VCaP (cell line): Measurements from ENCODE around the gene WDR45B.

ENCODE experiments used
- H3K27ac ChIP-seq: fragments of 450-650 bp; 2 replicates; pipeline ENCODE4 v1.5.1; 2017
- TF ChIP-seq, protein P1 (sequence below): fragments of 450-650 bp; conservative IDR thresholded peaks from 2 replicates; pipeline ENCODE4 v1.5.1; 2017; ENCODE audit warnings: mild to moderate bottlenecking, moderate library complexity

Gene WDR45B

DNA sequence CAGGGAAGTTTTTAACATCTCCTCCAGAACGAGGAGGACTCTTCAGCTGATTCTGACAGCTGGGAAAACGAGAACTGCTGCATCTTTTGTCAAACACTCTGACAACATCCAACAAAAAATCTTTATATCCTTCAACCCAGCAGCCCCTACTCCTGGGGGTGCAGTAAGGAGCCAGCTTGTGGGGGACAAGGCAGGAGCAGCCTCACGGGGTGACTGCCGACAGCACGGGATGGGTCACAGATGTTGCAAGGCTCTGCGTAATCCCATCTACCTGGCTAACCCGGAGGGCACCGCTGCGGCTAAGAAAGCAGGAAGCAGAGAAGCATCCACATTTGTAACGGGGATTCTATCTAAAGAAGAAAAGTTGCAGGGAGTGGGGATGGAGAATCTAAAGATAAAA, 28.6 kb downstream of the WDR45B start:
- TF ChIP-seq, protein P1, sequence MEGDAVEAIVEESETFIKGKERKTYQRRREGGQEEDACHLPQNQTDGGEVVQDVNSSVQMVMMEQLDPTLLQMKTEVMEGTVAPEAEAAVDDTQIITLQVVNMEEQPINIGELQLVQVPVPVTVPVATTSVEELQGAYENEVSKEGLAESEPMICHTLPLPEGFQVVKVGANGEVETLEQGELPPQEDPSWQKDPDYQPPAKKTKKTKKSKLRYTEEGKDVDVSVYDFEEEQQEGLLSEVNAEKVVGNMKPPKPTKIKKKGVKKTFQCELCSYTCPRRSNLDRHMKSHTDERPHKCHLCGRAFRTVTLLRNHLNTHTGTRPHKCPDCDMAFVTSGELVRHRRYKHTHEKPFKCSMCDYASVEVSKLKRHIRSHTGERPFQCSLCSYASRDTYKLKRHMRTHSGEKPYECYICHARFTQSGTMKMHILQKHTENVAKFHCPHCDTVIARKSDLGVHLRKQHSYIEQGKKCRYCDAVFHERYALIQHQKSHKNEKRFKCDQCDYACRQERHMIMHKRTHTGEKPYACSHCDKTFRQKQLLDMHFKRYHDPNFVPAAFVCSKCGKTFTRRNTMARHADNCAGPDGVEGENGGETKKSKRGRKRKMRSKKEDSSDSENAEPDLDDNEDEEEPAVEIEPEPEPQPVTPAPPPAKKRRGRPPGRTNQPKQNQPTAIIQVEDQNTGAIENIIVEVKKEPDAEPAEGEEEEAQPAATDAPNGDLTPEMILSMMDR = no peak

DNA sequence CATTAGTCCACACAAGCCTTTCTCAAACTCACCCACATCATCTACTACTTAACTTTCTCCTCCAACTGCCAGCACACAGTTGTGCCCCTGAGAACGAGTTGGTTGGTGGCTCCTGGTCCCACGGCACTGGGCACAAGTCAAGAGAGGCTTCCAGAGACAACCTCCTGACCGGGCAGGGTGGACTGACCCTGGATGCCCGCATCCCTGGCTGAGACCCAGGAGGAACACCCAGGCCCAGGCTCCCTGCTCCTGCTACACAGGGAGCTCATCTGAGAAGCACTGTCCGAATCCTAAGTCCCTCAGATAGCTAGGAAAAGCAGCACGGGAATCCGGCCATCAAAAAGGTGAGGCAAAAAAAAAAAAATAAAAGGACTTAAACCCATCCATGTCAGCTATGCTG, 29.0 kb downstream of the WDR45B start:
- TF ChIP-seq, protein P1 = no peak
- H3K27ac ChIP-seq = 0 out of 2 replicates have a peak overlapping the region, but pooled peaks have one; percentile 62

More for the DNA sequence above, 28.6 kb downstream of the WDR45B start:
- 0 out of 2 replicates have a peak overlapping the region, but pooled peaks have one; percentile 62 for H3K27ac ChIP-seq

DNA sequence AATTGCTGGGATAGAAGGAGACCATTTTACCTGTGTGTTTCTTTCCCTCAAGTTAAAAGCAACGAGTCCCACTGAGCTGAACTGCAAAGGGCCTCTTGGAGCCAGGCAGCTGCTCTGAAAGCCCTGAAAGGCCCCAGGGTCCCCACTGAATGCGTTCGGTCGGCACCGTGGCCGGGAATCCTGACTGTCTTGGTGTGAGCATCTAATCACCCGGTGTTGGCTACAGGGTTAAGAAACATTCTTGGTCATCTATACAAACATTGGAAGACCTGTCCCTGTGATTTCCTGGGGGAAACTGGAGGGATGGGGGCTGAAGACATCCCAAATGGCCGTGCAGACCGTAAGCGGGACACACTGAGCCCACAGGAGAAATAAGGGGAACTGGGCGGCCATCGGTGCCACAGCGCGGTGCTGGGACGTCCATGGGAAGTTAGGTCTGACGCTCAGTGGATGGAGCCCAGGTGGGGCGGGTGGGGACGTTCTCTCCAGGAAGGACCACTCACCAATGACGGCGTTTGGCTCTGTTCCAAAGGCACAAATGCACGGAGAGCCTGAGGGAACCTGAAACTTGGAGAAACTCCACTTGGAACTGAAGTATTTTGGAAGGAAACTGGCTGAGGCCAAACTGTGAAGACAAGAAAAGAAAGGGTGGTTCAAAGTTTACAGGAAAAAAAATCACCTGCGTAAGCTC, 32.1 kb downstream of the WDR45B start:
- TF ChIP-seq, protein P1 = no peak

DNA sequence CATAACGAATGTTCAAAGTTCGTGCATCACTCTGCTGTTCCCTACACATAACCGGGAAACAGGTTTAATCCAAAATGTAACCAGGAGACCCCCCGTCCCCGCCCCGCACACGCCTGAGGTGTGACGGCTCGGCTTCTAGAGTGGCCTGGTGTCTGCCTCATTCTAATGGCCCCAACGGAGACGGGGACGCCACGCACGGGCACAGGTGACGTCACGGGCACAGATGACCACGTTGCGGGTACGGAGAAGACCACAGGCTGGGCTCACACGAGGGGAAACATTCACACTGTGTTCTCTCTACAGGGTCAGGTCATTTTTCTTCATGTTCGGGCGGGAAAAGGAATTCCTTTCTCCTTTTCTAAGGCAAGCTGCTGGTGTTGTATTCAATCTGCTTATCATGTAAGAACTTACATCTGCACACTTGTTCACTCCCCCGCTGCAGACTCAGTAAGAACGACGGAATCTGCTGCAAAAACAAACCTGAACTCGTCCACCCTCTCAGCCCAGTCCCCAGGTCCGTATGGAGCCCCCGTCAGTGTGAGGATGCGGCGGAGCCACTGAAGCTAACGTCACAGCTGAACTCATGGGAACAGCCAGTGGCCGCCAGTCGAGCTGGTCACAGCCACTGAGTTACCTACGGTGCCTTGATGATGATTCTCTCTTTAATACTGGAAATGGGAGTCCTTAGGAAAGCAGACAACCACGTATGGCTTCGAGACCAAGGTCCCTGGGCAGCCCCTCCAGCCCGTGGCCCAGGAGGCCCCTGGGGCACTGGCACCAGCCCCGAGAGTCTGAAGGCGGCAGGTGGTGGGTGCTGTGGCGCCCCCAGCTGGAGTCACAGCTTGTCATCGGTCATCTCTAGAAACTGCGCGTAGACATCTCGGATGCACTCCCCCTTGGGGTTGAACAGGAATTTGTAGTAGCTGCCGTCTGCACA, 32.9 kb downstream of the WDR45B start:
- H3K27ac ChIP-seq = no peak overlapping the region
- TF ChIP-seq, protein P1 = peak; percentile 32; the same call in 1 of the 2 replicates

More for the DNA sequence above, 32.1 kb downstream of the WDR45B start:
- H3K27ac ChIP-seq = no peak overlapping the region

DNA sequence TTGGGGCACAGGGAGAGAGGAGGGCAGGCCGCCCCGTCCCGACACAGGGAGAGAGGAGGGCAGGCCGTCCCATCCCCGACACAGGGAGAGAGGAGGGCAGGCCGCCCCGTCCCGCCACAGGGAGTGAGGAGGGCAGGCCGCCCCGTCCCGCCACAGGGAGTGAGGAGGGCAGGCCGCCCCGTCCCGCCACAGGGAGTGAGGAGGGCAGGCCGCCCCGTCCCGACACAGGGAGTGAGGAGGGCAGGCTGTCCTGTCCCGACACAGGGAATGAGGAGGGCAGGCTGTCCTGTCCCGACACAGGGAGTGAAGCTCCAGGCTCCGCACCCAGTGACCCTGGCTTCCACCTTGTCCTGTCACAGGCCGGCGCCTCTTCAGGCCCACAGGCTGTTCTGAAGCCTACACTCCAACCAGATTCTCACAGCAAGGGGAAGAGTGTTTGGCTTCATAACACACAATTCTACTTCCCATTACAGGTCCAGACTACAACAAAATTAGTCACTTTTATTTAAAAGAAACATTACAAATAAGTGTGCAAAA, 34.1 kb downstream of the WDR45B start:
- TF ChIP-seq, protein P1 = no peak
- H3K27ac ChIP-seq = no peak overlapping the region

DNA sequence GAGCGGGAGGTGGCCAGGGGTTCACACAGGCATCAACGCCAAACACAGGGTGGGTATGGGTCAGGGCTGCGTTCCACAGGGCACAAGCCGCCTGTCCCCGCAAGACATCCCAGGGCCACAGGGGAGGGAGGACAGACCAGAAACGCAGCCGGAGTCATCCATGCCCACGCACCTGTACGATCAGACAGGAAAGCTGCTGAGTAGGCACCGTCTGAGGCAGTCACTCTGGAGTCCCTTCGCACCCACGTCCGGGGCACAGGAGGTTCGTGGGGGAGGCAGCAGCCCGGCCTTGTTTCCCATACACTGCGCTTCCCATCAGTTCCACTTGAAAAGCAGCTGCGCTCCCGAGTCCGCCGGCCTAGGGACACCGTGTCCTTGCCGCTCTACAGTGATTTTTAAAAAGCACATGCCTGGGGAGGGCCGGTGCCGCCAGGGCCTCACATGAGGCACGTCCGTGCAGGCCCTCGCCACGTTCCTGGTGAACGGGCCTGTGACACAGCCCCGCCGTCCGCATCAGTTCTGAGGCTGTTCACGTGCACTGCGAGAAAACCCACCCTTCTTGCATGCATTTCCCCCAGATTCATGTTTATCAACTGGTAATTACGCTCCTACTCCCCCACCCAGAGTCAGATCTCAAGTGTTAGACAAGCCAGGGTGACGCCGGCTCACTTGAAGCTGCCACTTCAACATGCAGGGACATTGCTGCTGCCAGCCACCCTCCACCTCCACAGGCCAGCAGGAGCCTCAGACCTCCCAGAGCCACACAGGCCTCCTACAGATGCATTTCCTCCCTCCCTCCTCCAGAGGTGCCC, 34.8 kb downstream of the WDR45B start:
- H3K27ac ChIP-seq = no peak overlapping the region
- TF ChIP-seq, protein P1 = no peak
